ENCODE results near the gene SEZ6. TPM values are rescaled to one million over a fixed set of nuclear protein-coding genes. Genes with fewer than 3 reads are reported as not detected.

The SEZ6 gene
- total RNA-seq, 1 donor from 2014 or later: not detected

DNA sequence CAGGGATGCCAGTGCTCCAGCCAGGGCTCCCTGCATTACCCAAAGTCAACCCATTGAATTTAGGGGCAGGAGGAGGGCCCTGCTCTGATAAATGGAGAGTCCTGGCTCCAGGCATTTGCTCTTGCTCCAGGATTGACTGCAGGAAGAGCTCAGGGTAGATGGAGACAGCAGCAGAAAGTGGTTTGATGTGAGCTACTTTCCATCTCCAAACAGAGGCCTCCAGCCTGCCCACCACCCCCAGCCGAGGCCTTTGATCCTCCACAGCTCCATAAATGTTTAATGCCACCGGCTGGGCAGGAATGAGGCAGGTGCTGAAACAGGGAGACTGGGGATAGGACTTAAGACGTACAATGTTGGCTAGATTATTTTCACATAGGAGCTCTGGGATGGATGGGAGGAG lies 4.3 kb upstream of the SEZ6 start:
- peaks cover 5% of the 10 kb centered on the region for H3K4me1 ChIP-seq
- no peak overlapping the region for H3K4me3 ChIP-seq
- H3K9me3 ChIP-seq: no peaks in the 10 kb centered on the region
- TF ChIP-seq, protein P1, sequence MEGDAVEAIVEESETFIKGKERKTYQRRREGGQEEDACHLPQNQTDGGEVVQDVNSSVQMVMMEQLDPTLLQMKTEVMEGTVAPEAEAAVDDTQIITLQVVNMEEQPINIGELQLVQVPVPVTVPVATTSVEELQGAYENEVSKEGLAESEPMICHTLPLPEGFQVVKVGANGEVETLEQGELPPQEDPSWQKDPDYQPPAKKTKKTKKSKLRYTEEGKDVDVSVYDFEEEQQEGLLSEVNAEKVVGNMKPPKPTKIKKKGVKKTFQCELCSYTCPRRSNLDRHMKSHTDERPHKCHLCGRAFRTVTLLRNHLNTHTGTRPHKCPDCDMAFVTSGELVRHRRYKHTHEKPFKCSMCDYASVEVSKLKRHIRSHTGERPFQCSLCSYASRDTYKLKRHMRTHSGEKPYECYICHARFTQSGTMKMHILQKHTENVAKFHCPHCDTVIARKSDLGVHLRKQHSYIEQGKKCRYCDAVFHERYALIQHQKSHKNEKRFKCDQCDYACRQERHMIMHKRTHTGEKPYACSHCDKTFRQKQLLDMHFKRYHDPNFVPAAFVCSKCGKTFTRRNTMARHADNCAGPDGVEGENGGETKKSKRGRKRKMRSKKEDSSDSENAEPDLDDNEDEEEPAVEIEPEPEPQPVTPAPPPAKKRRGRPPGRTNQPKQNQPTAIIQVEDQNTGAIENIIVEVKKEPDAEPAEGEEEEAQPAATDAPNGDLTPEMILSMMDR (IDR thresholded peaks at IDR 0.05): no peak
- H3K27ac ChIP-seq: no peak overlapping the region
- H3K36me3 ChIP-seq: no peaks in the 10 kb centered on the region
- DNase-seq (ENCODE audit: extremely low spot score in 2 of 2): no peak
- H3K27me3 ChIP-seq: peaks cover 2% of the 10 kb centered on the region
- intact Hi-C loops (cut with DNase I): no loop called here

- Histone ChIP-seq H3K27me3 (peaks cover 10% of the 10 kb centered on the region), H3K4me1 (peaks cover 5% of the 10 kb centered on the region), H3K9me3 (no peaks in the 10 kb centered on the region), H3K27ac (no peak overlapping the region), H3K4me3 (no peak overlapping the region), H3K36me3 (no peaks in the 10 kb centered on the region)
- intact Hi-C loops (cut with DNase I): no loop called here
- DNase-seq (ENCODE audit: extremely low spot score in 2 of 2): no peak
- TF ChIP-seq, protein P1 (IDR thresholded peaks at IDR 0.05): no peak
- TF ChIP-seq POLR2AphosphoS5 (IDR thresholded peaks at IDR 0.05; ENCODE audit: insufficient read depth in 1 of 2, low read depth in 1 of 2): no peak
- no peak for TF ChIP-seq POLR2A (IDR thresholded peaks at IDR 0.05)
These were observed 2.8 kb upstream of the SEZ6 start for GRCh38 chr17:29008591-29008990.

DNA sequence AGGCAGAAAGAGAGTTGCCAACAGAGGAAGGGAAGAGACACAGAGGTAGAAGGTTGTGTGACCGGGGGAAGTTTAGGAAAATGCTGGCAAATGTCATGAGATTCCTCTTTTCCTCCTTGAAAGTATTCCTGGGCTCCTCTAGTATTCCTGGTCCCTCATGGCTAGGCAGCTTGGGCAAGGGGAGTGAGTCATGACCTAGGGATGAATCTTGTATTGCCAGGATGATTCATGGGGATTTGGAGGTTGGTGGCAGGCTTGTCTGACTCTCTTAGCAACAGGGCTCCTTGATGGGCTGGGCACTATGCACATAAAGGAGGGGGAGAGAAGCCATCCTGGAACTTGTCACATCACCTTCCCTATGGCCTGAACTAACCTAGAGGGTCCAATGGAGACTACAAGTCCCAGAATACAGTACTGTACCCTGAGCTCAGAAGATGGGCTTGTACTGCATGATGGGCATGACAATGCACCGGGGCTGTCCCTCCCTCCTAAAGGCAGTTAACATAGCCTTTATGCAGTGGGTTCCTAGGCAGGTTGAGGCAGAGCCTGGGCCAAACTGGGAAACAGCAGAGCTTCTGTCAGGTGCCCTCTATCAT lies 2.1 kb upstream of the SEZ6 start:
- no peak for DNase-seq (ENCODE audit: extremely low spot score in 2 of 2)
- no peaks in the 10 kb centered on the region for H3K9me3 ChIP-seq
- no peaks in the 10 kb centered on the region for H3K36me3 ChIP-seq
- no peak overlapping the region for H3K27ac ChIP-seq
- peaks cover 10% of the 10 kb centered on the region for H3K27me3 ChIP-seq
- TF ChIP-seq, protein P1 (IDR thresholded peaks at IDR 0.05): no peak
- TF ChIP-seq POLR2AphosphoS5 (IDR thresholded peaks at IDR 0.05; ENCODE audit: insufficient read depth in 1 of 2, low read depth in 1 of 2) (no peak), POLR2A (IDR thresholded peaks at IDR 0.05) (no peak)
- peaks cover 5% of the 10 kb centered on the region for H3K4me1 ChIP-seq
- intact Hi-C loops (cut with DNase I): no loop called here
- no peak overlapping the region for H3K4me3 ChIP-seq

DNA sequence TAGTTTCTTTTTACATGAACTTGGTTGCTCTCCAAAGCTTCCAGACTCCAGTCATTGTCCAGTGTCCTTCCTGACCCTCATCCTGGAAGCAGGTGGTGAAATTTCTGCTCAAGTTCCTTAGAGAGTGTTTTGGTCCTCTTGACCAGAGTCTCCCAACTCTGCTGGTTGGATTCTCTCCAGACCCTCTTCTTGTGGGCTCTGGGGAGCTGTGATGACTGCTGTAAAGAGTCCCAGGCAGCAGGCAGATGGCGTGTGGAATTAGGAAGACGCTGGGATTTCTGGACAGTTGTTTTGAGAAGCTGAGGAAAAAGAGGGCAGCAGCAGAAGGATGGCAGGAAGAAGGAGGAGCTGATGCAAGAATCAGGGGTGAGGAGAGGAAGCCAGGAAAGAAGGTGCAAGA lies 1.6 kb upstream of the SEZ6 start:
- H3K4me3 ChIP-seq: no peak overlapping the region
- no peak overlapping the region for H3K27ac ChIP-seq
- no peaks in the 10 kb centered on the region for H3K36me3 ChIP-seq
- TF ChIP-seq POLR2A (IDR thresholded peaks at IDR 0.05) (no peak), POLR2AphosphoS5 (IDR thresholded peaks at IDR 0.05; ENCODE audit: insufficient read depth in 1 of 2, low read depth in 1 of 2) (no peak)
- TF ChIP-seq, protein P1 (IDR thresholded peaks at IDR 0.05): no peak
- H3K9me3 ChIP-seq: no peaks in the 10 kb centered on the region
- peaks cover 5% of the 10 kb centered on the region for H3K4me1 ChIP-seq
- peaks cover 10% of the 10 kb centered on the region for H3K27me3 ChIP-seq
- intact Hi-C loops (cut with DNase I): no loop called here
- no peak for DNase-seq (ENCODE audit: extremely low spot score in 2 of 2)

- Histone ChIP-seq H3K9me3 (no peaks in the 10 kb centered on the region), H3K27ac (no peak overlapping the region), H3K4me3 (no peak overlapping the region), H3K4me1 (peaks cover 5% of the 10 kb centered on the region), H3K36me3 (no peaks in the 10 kb centered on the region), H3K27me3 (peaks cover 10% of the 10 kb centered on the region)
- no peak for TF ChIP-seq POLR2A (IDR thresholded peaks at IDR 0.05)
- TF ChIP-seq POLR2AphosphoS5 (IDR thresholded peaks at IDR 0.05; ENCODE audit: insufficient read depth in 1 of 2, low read depth in 1 of 2): no peak
- TF ChIP-seq, protein P1 (IDR thresholded peaks at IDR 0.05): no peak
- no peak for DNase-seq (ENCODE audit: extremely low spot score in 2 of 2)
- intact Hi-C loops (cut with DNase I): no loop called here
These were observed 1.6 kb downstream of the SEZ6 start for GRCh38 chr17:29004081-29004692.

Data from vagina (tissue), 2 donors.